Cardiac fibroblast (primary cell): ENCODE measurements around the gene SMAD3.

Source experiments
- DNase-seq, 2 donors: peaks; one replicate each; pipeline versions ENCODE4 v3.0.0 to v3.0.0-alpha.2; 2010; ENCODE audit warnings: low read depth in 2 of 2
- H3K4me3 ChIP-seq, 2 donors: replicated peaks in 1 of 2; 1 replicate in 1 of 2; 2 replicates in 1 of 2; pipeline ENCODE4 v1.5.1; 2011; ENCODE audit warnings: low read depth in 2 of 2, low read length in 2 of 2, mild to moderate bottlenecking in 2 of 2, moderate library complexity in 1 of 2
- TF ChIP-seq, protein P1 (sequence below): IDR thresholded peaks from one replicate; pipeline ENCODE4 v1.5.1; 2011; ENCODE audit warnings: low read depth, mild to moderate bottlenecking, low read length, inconsistent platforms

The SMAD3 gene

DNA sequence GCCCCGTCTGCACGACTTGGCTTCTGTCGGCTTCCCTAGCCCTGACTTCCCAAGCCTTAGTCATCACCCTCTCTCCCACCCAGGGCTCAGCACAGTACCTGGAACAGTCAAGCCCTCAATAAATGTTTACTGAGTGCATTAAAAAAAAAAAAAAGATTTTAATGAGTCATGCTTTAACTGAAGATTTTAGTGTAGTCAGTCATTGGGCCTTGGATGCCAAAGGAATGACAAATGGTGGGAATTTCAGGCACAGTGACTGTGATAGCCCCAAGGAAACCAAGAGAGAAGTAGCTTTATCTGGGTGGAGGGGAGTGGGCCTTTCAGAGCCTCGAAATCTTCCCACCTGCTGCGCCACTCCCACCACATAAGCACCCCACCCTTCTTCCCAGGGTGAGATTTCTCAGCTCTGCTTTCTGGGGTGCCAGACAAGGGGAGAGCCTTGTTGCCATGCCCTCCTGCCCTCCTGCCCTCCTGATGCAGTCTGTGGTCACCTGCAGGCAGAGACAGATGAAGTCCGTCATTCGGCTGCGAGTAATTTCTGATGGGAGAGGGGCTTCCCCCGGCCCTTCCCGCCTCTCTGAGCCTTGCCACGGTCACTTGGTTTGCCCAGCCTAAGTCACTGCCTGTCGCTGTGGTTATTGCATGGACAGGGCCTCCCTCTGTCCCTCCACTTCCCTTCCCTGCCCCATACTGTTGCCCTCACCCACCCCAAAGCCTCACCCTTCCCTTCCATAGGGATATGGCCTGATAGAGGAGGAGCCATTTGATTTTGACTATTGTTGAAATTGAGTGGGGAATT is 41.8 kb downstream of the SMAD3 start:
- no peak overlapping the region for H3K4me3 ChIP-seq
- peak; percentile 97 to 99 for DNase-seq
- TF ChIP-seq, protein P1, sequence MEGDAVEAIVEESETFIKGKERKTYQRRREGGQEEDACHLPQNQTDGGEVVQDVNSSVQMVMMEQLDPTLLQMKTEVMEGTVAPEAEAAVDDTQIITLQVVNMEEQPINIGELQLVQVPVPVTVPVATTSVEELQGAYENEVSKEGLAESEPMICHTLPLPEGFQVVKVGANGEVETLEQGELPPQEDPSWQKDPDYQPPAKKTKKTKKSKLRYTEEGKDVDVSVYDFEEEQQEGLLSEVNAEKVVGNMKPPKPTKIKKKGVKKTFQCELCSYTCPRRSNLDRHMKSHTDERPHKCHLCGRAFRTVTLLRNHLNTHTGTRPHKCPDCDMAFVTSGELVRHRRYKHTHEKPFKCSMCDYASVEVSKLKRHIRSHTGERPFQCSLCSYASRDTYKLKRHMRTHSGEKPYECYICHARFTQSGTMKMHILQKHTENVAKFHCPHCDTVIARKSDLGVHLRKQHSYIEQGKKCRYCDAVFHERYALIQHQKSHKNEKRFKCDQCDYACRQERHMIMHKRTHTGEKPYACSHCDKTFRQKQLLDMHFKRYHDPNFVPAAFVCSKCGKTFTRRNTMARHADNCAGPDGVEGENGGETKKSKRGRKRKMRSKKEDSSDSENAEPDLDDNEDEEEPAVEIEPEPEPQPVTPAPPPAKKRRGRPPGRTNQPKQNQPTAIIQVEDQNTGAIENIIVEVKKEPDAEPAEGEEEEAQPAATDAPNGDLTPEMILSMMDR: no peak

DNA sequence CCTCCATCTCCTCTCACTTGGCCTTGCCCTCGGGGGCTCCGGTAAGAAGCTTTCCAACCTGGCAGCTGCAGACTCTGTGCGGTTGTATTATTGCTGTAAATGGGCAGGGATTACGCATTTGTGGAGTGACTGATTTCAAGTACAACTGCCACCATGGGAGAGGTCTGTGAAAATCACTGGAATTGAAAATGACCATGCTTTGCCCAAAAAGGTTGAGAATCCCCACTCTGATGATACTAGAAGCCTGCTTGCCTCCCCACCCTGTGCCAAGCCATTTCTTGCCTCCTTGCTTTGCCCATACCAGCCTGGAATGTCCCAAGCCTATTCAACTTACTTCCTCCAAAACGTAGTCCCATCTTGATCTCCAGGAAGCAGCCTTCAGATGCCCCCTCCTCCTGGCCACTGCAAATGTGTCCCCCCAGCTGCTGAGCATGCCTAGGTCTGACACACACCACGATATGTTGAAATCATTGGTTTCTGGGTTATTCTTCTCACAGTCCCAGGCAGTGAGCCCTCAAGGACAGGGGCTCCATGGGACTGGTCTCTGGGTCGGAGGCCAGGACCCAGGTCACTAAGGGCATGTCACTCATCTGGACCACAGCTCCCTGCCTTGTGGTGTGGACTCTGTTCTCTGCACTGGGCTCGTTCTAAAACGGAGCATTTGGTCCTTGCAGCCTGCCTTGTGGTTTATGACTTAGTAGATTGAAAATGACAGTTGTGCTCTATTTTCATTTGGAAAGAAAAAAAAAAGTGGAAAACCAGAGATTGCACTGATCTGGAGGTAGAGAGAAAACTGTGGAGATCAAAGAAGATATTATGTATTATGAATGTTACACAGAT is 42.9 kb downstream of the SMAD3 start:
- no peak overlapping the region for H3K4me3 ChIP-seq

DNA sequence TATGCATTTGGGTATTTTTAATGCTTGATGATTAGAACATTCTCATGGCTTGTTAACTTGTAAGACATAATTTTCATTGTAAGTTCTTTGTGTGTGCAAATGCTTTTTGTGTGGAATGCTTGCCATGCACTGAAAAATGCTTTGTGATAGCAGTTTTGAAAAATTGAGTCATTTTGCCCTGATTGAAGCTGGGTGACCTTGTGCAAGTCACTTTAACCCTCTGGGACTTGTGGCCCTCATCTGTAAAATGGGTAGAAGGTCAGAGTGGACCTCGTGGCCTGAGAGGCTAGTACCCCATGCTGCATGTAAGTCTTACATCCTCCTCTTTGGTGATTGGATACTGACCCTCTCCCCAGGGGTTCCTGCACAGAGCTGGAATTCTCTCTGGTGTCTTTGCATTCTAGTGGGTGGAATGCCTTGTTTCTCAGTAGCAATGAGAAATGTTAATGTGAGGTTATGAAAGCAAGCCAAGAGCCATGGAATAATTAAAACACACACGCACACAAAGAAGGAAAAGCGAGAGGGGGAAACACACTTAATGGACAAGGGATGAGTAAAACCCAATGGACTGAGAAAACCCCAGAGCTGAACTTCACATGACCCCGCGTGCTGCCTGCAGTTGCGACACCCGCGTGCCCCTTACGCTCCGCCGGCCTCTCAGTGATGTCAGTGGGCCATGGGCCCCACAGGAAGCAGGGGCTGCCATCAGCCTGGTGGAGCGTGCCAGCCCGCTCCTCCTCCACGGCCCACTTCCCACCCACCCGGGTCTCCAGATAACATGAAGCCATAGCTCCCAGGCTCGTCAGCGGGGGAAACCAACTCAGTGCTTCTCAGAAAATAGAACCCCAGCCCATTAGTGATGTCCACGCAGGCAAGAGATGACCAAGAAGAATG is 44.0 kb downstream of the SMAD3 start:
- DNase-seq: peak; percentile 97 to 99
- no peak overlapping the region for H3K4me3 ChIP-seq
- TF ChIP-seq, protein P1: no peak

More for the DNA sequence above, 42.9 kb downstream of the SMAD3 start:
- TF ChIP-seq, protein P1: no peak
- DNase-seq: peak in 1 of 2 donors; percentile 60

DNA sequence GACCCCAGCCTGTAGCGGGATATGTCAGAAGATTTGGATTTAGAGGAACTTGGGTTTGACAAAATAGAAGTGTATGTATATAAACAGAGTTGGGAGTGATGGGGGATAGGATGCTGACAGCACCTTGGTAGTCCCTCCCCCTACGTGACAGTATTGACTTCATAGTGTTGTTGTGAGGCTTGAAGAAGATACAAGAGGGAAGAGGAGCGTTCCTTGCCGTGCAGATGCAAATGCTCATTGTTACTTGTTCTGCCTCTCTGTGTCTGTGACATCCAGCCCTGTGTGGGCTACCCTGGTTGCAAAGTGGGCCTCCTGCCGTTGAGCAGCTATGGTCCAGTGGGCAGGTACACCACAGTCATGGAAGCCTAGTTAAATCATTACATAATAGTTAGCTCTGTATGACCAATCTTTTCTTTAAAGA is 45.0 kb downstream of the SMAD3 start:
- H3K4me3 ChIP-seq: no peak overlapping the region
- no peak for DNase-seq

DNA sequence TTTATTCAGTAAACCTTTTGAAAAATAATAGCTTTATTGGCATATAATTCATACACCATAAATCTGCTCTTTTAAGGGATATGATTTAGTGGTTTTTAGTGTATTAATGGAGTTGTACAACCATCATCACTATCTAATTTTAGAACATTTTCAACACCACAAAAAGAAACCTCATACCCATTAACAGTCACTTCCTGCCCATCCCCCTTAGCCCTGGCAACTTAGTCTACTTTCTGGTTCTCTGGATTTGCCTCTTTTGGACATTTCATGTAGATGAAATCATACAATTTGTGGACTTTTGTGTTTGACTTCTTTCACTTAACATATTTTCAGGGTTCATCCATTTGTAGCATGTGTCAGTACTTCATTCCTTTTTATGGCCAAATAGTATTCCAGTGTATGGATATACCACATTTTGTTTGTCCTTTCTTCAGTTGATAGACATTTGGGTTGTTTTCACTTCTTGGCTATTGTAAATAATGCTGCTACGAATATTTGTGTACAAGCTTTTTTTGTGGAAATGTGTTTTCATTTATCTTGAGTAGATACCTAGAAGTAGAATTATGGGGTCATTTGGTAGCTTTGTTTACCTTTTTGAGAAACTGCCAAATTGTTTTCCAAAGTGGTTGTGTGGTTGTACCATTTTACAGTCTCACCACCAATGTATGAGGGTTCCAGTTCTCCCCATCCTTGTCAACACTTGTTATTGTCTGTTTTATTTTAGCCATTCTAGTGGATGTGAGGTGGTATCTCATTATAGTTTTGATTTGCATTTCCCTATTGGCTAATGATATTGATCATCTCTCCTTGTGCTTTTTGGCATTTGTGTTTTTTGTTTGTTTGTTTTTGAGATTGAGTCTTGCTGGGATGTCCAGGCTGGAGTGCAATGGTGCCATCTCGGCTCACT is 45.8 kb downstream of the SMAD3 start:
- peak in 1 of 2 donors; percentile 59 for DNase-seq
- H3K4me3 ChIP-seq: no peak overlapping the region
- TF ChIP-seq, protein P1: no peak

More for the DNA sequence above, 45.0 kb downstream of the SMAD3 start:
- TF ChIP-seq, protein P1: no peak
